HepG2 (cell line): ENCODE results near the gene CD7. TPM values are rescaled to one million over a fixed set of nuclear protein-coding genes. Genes with fewer than 3 reads are reported as not detected.

Experiments
- ATRX ChIP-seq: sonication (generic); formaldehyde crosslinking; IDR thresholded peaks from 2 replicates; pipeline ENCODE4 v1.4.0; 2020; ENCODE audit warnings: missing genetic modification reagents, borderline replicate concordance
- EHMT2 ChIP-seq: fragments of 200-600 bp; sonication (generic); IDR thresholded peaks from 2 replicates; pipeline ENCODE4 v1.7.0; 2017; ENCODE audit warnings: antibody characterized with exemption, low read depth, low read length, borderline replicate concordance
- GZF1 ChIP-seq: sonication (generic); formaldehyde crosslinking; IDR thresholded peaks from 2 replicates; pipeline ENCODE4 v1.5.1; 2020; ENCODE audit warnings: mild to moderate bottlenecking, missing genetic modification reagents
- HNF4G ChIP-seq, 2 experiments: sonication (generic) in 1 of 2; formaldehyde crosslinking in 1 of 2; IDR thresholded peaks; 2 replicates each; pipeline versions ENCODE4 v1.4.0 to v1.6.1; 2011 to 2020; ENCODE audit warnings: borderline replicate concordance in 2 of 2, low read depth in 2 of 2, mild to moderate bottlenecking in 2 of 2, low read length in 1 of 2, missing genetic modification reagents in 1 of 2, moderate library complexity in 1 of 2
- HNRNPL ChIP-seq: fragments of 200-400 bp; formaldehyde crosslinking; IDR thresholded peaks from 2 replicates; pipeline ENCODE4 v1.6.1; 2017; ENCODE audit warnings: mild to moderate bottlenecking, low read depth, low read length
- HNRNPLL ChIP-seq: fragments of 200-400 bp; formaldehyde crosslinking; IDR thresholded peaks from 2 replicates; pipeline ENCODE4 v1.6.1; 2017; ENCODE audit warnings: mild to moderate bottlenecking, low read depth, low read length; ENCODE audit not compliant: poor library complexity, severe bottlenecking
- IKZF4 ChIP-seq: sonication (generic); formaldehyde crosslinking; IDR thresholded peaks from 2 replicates; pipeline ENCODE4 v1.5.1; 2020; ENCODE audit warnings: borderline replicate concordance, mild to moderate bottlenecking, low read depth, missing genetic modification reagents; ENCODE audit errors: not compliant biosample characterization
- KAT8 ChIP-seq: IDR thresholded peaks from 2 replicates; pipeline ENCODE4 v1.6.1; 2016; ENCODE audit warnings: missing genetic modification reagents, missing compliant biosample characterization
- KDM5B ChIP-seq: sonication (generic); formaldehyde crosslinking; IDR thresholded peaks from 2 replicates; pipeline ENCODE4 v1.4.0; 2020; ENCODE audit warnings: missing genetic modification reagents, mild to moderate bottlenecking, borderline replicate concordance
- KLF12 ChIP-seq: sonication (generic); formaldehyde crosslinking; IDR thresholded peaks from 2 replicates; pipeline ENCODE4 v1.4.0; 2020; ENCODE audit warnings: missing genetic modification reagents, borderline replicate concordance
- MIXL1 ChIP-seq: IDR thresholded peaks from 2 replicates; pipeline ENCODE4 v1.6.1; 2016
- RFX5 ChIP-seq: IDR thresholded peaks from 2 replicates; pipeline ENCODE4 v1.6.1; 2011; ENCODE audit warnings: low read depth, low read length, improper control_type of control experiment
- U2AF1 ChIP-seq: fragments of 200-400 bp; formaldehyde crosslinking; optimal IDR thresholded peaks from 2 replicates; pipeline ENCODE3; 2017; ENCODE audit warnings: mild to moderate bottlenecking, low read depth, low read length
- ZNF136 ChIP-seq: sonication (generic); formaldehyde crosslinking; IDR thresholded peaks from 2 replicates; pipeline ENCODE4 v1.8.1; 2022; ENCODE audit warnings: low read depth, mild to moderate bottlenecking, moderate library complexity, missing genetic modification reagents
- ZNF17 ChIP-seq: sonication (generic); formaldehyde crosslinking; IDR thresholded peaks from 2 replicates; pipeline ENCODE4 v1.5.0; 2020; ENCODE audit warnings: mild to moderate bottlenecking, missing genetic modification reagents
- ZNF382 ChIP-seq: sonication (generic); formaldehyde crosslinking; IDR thresholded peaks from 2 replicates; pipeline ENCODE4 v1.5.0; 2020; ENCODE audit warnings: missing genetic modification reagents, mild to moderate bottlenecking, borderline replicate concordance
- ZNF572 ChIP-seq: sonication (generic); formaldehyde crosslinking; IDR thresholded peaks from 2 replicates; pipeline ENCODE4 v1.5.1; 2020; ENCODE audit warnings: mild to moderate bottlenecking, missing genetic modification reagents
- ZSCAN12 ChIP-seq: sonication (generic); formaldehyde crosslinking; IDR thresholded peaks from 2 replicates; pipeline ENCODE4 v1.9.0; 2021; ENCODE audit warnings: mild to moderate bottlenecking, missing genetic modification reagents
- polyA plus RNA-seq, 8 experiments: library from polyadenylated mRNA; depleted of rRNA in 3 of 8; stranded (reverse) in 7 of 8; unstranded in 1 of 8; fragments of >200 nt; fragmentation: Illumina TruSeq in 4 of 8; extraction: Trizol in 4 of 8; gene quantifications; 2 replicates each; pipeline versions ENCODE4 v1.2.1 to v1.2.3, GENCODE V29; 2011 to 2016; ENCODE audit warnings: low read depth in 4 of 8, missing spikeins in 1 of 8, mixed read lengths in 1 of 8; ENCODE audit not compliant: insufficient read depth in 1 of 8
- total RNA-seq, 5 experiments: library from RNA; depleted of rRNA; stranded (reverse); fragments of >200 nt; fragmentation: Illumina TruSeq; extraction: Trizol; gene quantifications; 2 replicates each; pipeline ENCODE4 v1.2.3, GENCODE V29; 2016; ENCODE audit warnings: low read depth in 1 of 5
- TF ChIP-seq, protein P1 (sequence below): sonication (generic); formaldehyde crosslinking; IDR thresholded peaks from 2 replicates; pipeline ENCODE4 v1.4.0; 2020; ENCODE audit warnings: missing genetic modification reagents, borderline replicate concordance
- TF ChIP-seq, protein P2 (sequence below): sonication (generic); formaldehyde crosslinking; IDR thresholded peaks from 2 replicates; pipeline ENCODE4 v1.4.0; 2020; ENCODE audit warnings: mild to moderate bottlenecking, missing genetic modification reagents
- TF ChIP-seq, protein P3 (sequence below): sonication (generic); formaldehyde crosslinking; IDR thresholded peaks from 2 replicates; pipeline ENCODE4 v1.8.0; 2022; ENCODE audit warnings: mild to moderate bottlenecking, missing genetic modification reagents
- TF ChIP-seq, protein P4 (sequence below): sonication (generic); formaldehyde crosslinking; IDR thresholded peaks from 2 replicates; pipeline ENCODE4 v1.8.0; 2023; ENCODE audit warnings: mild to moderate bottlenecking, missing genetic modification reagents

CD7 gene
- total and polyA plus RNA-seq, 2 of the 13 experiments (the other 11 are each of a cell fraction or from before 2014, with no cell fraction given), result 67.6 to 76.4 TPM

DNA sequence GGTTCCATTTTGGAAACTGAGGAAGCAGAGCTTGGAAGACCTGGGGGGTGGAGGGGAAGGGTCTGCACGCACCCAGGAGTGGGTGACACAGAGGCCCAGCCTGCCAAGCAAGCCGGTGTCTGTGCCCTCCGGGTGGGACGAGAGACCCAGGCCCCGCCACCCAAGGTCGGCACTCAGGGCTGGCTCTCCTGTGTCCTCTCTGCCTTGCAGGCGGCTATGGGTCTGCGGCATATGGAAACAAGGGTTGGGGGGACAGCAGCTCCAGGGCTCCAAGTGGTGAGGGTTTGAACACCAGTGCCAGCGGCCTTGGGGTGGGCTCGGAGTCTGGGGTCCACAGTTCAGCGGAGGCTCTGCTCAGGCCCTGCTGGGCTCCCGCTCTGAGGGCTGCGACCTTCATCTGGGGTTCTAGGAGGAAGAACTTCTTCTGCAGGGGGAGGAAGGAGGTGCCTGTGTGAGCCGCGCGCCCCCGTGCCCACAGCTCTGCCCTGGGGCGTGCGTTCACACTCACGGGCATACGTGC is 4.6 kb upstream of the CD7 start (continued):
- TF ChIP-seq, protein P1, sequence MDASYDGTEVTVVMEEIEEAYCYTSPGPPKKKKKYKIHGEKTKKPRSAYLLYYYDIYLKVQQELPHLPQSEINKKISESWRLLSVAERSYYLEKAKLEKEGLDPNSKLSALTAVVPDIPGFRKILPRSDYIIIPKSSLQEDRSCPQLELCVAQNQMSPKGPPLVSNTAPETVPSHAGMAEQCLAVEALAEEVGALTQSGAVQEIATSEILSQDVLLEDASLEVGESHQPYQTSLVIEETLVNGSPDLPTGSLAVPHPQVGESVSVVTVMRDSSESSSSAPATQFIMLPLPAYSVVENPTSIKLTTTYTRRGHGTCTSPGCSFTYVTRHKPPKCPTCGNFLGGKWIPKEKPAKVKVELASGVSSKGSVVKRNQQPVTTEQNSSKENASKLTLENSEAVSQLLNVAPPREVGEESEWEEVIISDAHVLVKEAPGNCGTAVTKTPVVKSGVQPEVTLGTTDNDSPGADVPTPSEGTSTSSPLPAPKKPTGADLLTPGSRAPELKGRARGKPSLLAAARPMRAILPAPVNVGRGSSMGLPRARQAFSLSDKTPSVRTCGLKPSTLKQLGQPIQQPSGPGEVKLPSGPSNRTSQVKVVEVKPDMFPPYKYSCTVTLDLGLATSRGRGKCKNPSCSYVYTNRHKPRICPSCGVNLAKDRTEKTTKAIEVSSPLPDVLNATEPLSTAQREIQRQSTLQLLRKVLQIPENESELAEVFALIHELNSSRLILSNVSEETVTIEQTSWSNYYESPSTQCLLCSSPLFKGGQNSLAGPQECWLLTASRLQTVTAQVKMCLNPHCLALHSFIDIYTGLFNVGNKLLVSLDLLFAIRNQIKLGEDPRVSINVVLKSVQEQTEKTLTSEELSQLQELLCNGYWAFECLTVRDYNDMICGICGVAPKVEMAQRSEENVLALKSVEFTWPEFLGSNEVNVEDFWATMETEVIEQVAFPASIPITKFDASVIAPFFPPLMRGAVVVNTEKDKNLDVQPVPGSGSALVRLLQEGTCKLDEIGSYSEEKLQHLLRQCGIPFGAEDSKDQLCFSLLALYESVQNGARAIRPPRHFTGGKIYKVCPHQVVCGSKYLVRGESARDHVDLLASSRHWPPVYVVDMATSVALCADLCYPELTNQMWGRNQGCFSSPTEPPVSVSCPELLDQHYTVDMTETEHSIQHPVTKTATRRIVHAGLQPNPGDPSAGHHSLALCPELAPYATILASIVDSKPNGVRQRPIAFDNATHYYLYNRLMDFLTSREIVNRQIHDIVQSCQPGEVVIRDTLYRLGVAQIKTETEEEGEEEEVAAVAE (CRISPR knock-in tag), result no peak
- TF ChIP-seq, protein P2, sequence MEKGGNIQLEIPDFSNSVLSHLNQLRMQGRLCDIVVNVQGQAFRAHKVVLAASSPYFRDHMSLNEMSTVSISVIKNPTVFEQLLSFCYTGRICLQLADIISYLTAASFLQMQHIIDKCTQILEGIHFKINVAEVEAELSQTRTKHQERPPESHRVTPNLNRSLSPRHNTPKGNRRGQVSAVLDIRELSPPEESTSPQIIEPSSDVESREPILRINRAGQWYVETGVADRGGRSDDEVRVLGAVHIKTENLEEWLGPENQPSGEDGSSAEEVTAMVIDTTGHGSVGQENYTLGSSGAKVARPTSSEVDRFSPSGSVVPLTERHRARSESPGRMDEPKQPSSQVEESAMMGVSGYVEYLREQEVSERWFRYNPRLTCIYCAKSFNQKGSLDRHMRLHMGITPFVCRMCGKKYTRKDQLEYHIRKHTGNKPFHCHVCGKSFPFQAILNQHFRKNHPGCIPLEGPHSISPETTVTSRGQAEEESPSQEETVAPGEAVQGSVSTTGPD (CRISPR knock-in tag), result no peak
- TF ChIP-seq KDM5B (CRISPR knock-in tag) (no peak), HNRNPLL (peak; percentile 10), U2AF1 (no peak), KAT8 (CRISPR knock-in tag) (no peak), ZNF572 (0 out of 2 replicates have a peak, but pooled peaks have one; percentile 16), MIXL1 (CRISPR knock-in tag) (no peak), RFX5 (no peak), ZNF136 (no peak), ZSCAN12 (CRISPR knock-in tag) (no peak), GZF1 (CRISPR knock-in tag) (no peak), ATRX (CRISPR knock-in tag) (no peak), HNRNPL (no peak), EHMT2 (no peak), HNF4G (IDR thresholded peaks at IDR 0.05; ENCODE audit: borderline replicate concordance, low read depth, low read length) (no peak), HNF4G (CRISPR knock-in tag; IDR thresholded peaks at IDR 0.05; ENCODE audit: borderline replicate concordance, low read depth) (no peak), IKZF4 (CRISPR knock-in tag) (no peak), ZNF382 (CRISPR knock-in tag) (no peak), ZNF17 (CRISPR knock-in tag) (no peak), KLF12 (CRISPR knock-in tag) (no peak)
- TF ChIP-seq, protein P3, sequence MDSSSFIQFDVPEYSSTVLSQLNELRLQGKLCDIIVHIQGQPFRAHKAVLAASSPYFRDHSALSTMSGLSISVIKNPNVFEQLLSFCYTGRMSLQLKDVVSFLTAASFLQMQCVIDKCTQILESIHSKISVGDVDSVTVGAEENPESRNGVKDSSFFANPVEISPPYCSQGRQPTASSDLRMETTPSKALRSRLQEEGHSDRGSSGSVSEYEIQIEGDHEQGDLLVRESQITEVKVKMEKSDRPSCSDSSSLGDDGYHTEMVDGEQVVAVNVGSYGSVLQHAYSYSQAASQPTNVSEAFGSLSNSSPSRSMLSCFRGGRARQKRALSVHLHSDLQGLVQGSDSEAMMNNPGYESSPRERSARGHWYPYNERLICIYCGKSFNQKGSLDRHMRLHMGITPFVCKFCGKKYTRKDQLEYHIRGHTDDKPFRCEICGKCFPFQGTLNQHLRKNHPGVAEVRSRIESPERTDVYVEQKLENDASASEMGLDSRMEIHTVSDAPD (CRISPR knock-in tag), result no peak
- TF ChIP-seq, protein P4, sequence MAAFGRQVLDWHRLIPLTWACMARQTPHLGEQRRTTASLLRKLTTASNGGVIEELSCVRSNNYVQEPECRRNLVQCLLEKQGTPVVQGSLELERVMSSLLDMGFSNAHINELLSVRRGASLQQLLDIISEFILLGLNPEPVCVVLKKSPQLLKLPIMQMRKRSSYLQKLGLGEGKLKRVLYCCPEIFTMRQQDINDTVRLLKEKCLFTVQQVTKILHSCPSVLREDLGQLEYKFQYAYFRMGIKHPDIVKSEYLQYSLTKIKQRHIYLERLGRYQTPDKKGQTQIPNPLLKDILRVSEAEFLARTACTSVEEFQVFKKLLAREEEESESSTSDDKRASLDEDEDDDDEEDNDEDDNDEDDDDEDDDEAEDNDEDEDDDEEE (CRISPR knock-in tag), result 0 out of 2 replicates have a peak, but pooled peaks have one; percentile 12
